Nephron progenitor cell (in vitro differentiated cells): ENCODE results near the gene ATG9B.

Experiments used
- DNase-seq: peaks from one replicate; pipeline ENCODE4 v3.0.0; 2021
- H3K27ac Mint-ChIP-seq: 2 replicates; pipeline ENCODE4 v1.8.0; 2021; ENCODE audit warnings: mild to moderate bottlenecking, moderate library complexity, mixed read lengths
- H3K27me3 Mint-ChIP-seq: 2 replicates; pipeline ENCODE4 v1.8.0; 2021; ENCODE audit warnings: mild to moderate bottlenecking, low read depth, mixed read lengths; ENCODE audit not compliant: poor library complexity
- H3K36me3 Mint-ChIP-seq: 2 replicates; pipeline ENCODE4 v1.8.0; 2021; ENCODE audit warnings: low read depth, mixed read lengths
- H3K4me1 Mint-ChIP-seq: 2 replicates; pipeline ENCODE4 v1.8.0; 2021; ENCODE audit warnings: mixed read lengths
- H3K4me3 Mint-ChIP-seq: 2 replicates; pipeline ENCODE4 v1.8.0; 2021; ENCODE audit warnings: mild to moderate bottlenecking, moderate library complexity, mixed read lengths
- H3K9me3 Mint-ChIP-seq: 2 replicates; pipeline ENCODE4 v1.8.0; 2021; ENCODE audit warnings: mild to moderate bottlenecking, moderate library complexity, mixed read lengths
- TF ChIP-seq, protein P1 (sequence below): fragments of 200-600 bp; sonication (generic); IDR thresholded peaks from 2 replicates; pipeline ENCODE4 v1.5.0; 2021; ENCODE audit warnings: antibody characterized with exemption

The ATG9B gene

DNA sequence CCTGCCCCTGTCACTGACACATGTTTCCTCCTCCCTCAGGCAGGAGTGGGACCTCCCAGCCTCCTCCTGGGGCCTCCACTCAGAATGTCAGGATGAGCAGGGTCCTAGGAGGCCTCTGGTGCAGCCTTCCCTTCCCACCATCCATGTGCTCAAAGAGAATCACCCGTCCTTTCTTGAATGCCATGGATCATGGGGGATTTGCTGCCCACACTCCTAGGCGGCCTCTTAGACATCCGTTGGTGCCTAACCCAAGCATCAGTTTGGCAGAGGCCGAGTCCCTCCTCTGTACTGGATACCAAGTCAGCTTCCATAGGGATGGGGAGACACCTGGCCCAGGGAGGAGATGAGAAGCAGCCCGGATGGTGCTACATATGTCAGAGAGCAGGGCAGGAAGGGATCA is 26.5 kb downstream of the ATG9B start:
- no peaks in the 10 kb centered on the region for H3K27me3 Mint-ChIP-seq
- TF ChIP-seq, protein P1, sequence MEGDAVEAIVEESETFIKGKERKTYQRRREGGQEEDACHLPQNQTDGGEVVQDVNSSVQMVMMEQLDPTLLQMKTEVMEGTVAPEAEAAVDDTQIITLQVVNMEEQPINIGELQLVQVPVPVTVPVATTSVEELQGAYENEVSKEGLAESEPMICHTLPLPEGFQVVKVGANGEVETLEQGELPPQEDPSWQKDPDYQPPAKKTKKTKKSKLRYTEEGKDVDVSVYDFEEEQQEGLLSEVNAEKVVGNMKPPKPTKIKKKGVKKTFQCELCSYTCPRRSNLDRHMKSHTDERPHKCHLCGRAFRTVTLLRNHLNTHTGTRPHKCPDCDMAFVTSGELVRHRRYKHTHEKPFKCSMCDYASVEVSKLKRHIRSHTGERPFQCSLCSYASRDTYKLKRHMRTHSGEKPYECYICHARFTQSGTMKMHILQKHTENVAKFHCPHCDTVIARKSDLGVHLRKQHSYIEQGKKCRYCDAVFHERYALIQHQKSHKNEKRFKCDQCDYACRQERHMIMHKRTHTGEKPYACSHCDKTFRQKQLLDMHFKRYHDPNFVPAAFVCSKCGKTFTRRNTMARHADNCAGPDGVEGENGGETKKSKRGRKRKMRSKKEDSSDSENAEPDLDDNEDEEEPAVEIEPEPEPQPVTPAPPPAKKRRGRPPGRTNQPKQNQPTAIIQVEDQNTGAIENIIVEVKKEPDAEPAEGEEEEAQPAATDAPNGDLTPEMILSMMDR, result no peak
- H3K4me1 Mint-ChIP-seq, result peaks cover 39% of the 10 kb centered on the region
- no peaks in the 10 kb centered on the region for H3K9me3 Mint-ChIP-seq
- no peaks in the 10 kb centered on the region for H3K36me3 Mint-ChIP-seq
- no peak for DNase-seq
- H3K4me3 Mint-ChIP-seq, result no peak overlapping the region
- H3K27ac Mint-ChIP-seq, result peak overlapping the region; percentile 37

DNA sequence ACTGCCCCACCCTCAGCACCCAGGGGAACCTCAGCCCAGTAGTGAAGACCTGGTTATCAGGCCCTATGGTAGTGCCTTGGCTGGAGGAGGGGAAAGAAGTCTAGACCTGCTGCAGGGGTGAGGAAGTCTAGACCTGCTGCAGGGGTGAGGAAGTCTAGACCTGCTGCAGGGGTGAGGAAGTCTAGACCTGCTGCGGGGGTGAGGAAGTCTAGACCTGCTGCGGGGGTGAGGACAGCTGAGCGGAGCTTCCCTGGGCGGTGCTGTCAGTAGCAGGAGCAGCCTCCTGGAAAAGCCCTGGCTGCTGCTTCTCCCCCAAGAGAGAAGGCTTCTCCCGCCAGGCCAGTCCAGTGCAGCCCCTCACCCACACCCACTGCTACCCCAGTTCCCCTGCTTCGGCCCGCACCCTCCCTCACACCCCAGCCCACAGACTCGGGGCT is 27.2 kb downstream of the ATG9B start:
- H3K9me3 Mint-ChIP-seq, result no peaks in the 10 kb centered on the region
- H3K4me3 Mint-ChIP-seq, result no peak overlapping the region
- TF ChIP-seq, protein P1, result no peak
- H3K36me3 Mint-ChIP-seq, result no peaks in the 10 kb centered on the region
- peaks cover 44% of the 10 kb centered on the region for H3K4me1 Mint-ChIP-seq
- no peak for DNase-seq
- H3K27ac Mint-ChIP-seq, result no peak overlapping the region
- H3K27me3 Mint-ChIP-seq, result no peaks in the 10 kb centered on the region

DNA sequence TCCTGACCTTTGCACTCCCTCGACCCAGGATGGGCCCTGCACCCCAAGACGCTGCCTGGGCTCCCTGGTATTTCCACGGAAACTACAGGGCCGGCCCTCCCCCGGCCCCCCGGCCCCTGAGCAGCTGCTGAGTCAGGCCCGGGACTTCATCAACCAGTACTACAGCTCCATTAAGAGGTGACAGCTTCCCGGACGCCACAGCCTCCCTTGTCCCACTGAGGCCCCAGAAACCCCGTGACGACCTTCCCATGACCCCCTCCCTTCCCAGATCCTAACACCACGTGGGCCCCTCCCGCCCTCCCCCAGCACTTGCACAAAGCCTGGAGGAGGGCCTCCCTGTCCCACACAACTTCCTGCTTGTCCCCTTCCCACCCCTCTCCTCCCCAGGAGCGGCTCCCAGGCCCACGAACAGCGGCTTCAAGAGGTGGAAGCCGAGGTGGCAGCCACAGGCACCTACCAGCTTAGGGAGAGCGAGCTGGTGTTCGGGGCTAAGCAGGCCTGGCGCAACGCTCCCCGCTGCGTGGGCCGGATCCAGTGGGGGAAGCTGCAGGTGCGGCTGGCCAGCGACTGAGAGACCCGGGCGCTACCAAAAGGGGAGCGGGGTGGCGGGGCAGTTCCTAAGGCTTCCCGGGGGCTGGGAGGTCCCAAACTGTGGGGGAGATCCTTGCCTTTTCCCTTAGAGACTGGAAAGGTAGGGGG is 27.8 kb downstream of the ATG9B start:
- Mint-ChIP-seq H3K4me1 (peaks cover 44% of the 10 kb centered on the region), H3K27me3 (no peaks in the 10 kb centered on the region), H3K36me3 (no peaks in the 10 kb centered on the region), H3K27ac (no peak overlapping the region), H3K9me3 (no peaks in the 10 kb centered on the region), H3K4me3 (no peak overlapping the region)
- DNase-seq, result no peak
- TF ChIP-seq, protein P1, result no peak

DNA sequence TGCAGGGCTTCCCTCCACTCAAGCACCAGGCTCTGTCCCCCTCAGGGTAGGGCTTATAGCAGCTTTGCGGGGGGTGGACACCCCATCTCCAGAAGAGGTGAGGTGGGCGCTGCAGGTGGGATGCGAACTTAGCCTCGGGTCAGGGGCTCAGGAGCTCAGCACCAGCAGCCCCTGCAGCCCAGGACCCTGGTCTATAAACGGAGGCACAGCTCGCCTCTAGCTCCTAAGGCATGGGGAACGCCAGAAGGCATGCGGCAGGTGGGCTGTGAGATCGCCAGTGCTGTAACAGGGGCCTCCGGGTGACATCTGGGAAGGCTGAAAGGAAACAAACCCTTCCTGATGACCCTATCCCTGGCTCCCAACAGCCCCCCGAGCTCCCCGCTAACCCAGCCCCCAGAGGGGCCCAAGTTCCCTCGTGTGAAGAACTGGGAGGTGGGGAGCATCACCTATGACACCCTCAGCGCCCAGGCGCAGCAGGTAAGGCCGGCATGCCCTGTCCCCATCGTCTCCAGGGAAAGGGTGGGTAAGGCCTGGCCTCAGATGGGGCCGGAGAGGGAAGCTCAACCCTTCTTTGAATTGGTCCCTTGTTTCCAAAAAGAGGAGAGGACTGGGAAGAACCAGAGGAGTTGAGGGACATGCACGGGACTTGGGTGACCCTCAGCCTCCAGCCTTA is 29.3 kb downstream of the ATG9B start:
- Mint-ChIP-seq H3K4me3 (no peak overlapping the region), H3K4me1 (peaks cover 37% of the 10 kb centered on the region), H3K9me3 (peaks cover 11% of the 10 kb centered on the region), H3K36me3 (no peaks in the 10 kb centered on the region), H3K27ac (no peak overlapping the region), H3K27me3 (peaks cover 7% of the 10 kb centered on the region)
- no peak for DNase-seq
- TF ChIP-seq, protein P1, result no peak

DNA sequence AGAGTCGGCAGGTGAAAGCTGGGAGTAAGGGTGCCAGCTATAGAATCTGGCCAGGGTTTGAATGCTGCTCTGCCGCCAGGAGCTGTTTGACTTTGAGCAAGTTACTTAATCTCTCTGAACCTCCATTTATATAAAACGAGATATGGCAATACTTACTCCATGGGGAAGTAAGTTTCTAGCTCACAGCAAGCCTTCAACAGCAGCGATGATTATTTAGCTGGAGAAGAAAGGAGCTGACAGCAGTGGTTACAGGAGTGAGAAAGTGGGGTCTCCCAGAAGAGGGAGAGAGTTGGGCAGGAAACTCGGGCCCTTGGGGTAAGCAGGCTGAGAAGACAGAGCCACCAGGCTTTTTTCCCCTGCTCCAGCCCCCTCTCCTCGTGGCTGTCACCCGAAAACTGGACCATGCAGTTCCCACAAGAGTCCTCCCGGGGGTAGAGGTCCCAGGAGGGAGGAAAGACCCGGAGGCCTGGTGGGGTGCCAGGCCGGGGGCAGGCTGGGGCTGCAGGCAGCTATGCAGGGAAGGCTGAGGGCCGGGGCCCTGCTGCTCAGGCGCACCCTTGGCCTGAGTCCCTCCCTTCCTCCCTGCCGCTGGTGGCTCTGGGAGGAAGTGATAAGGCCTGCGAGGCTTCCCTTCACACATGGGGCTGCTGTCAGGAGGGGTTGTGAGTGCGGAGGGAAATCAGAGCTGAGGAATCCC is 30.0 kb downstream of the ATG9B start:
- Mint-ChIP-seq H3K4me1 (peaks cover 44% of the 10 kb centered on the region), H3K36me3 (no peaks in the 10 kb centered on the region), H3K9me3 (peaks cover 11% of the 10 kb centered on the region), H3K27me3 (peaks cover 10% of the 10 kb centered on the region), H3K27ac (peak overlapping the region; percentile 80), H3K4me3 (no peak overlapping the region)
- no peak for DNase-seq
- TF ChIP-seq, protein P1, result no peak
